Esophagus muscularis mucosa (tissue), 2 donors: ENCODE data around the gene FBXO31.

Experiments used
- POLR2A ChIP-seq: fragments of 450-650 bp; IDR thresholded peaks from one replicate; pipeline ENCODE4 v1.6.1; 2017; ENCODE audit warnings: antibody characterized with exemption, moderate library complexity, mild to moderate bottlenecking, low read depth
- POLR2AphosphoS5 ChIP-seq, 2 donors: sonication (generic); formaldehyde crosslinking; IDR thresholded peaks; one replicate each; pipeline ENCODE4 v1.6.1; 2017; ENCODE audit warnings: antibody characterized with exemption in 2 of 2

GRCh38 chr16:87308826-87309225, 74.8 kb downstream of the FBXO31 start:
- TF ChIP-seq POLR2AphosphoS5 (IDR thresholded peaks at IDR 0.05) (no peak), POLR2A (no peak)
